Hepatocyte (in vitro differentiated cells): Measurements from ENCODE around the gene ADCYAP1R1. TPM values are rescaled to one million over a fixed set of nuclear protein-coding genes. Genes with fewer than 3 reads are reported as not detected.

Experiments
- DNase-seq: peaks from one replicate; pipeline ENCODE4 v3.0.0-alpha.2; 2016; ENCODE audit warnings: low spot score
- H2AFZ ChIP-seq: fragments of 200-600 bp; sonication (generic); 2 replicates; pipeline ENCODE4 v1.6.0; 2016; ENCODE audit warnings: antibody characterized with exemption, mild to moderate bottlenecking
- H3K27ac ChIP-seq: fragments of 200-600 bp; sonication (generic); 2 replicates; pipeline ENCODE4 v1.5.1; 2016; ENCODE audit warnings: mild to moderate bottlenecking
- H3K27me3 ChIP-seq: fragments of 200-600 bp; sonication (generic); 2 replicates; pipeline ENCODE4 v1.6.1; 2016
- H3K36me3 ChIP-seq: fragments of 200-600 bp; sonication (generic); replicated peaks from 2 replicates; pipeline ENCODE4 v1.5.1; 2016; ENCODE audit warnings: low read depth; ENCODE audit not compliant: insufficient read depth
- H3K4me1 ChIP-seq: fragments of 200-600 bp; sonication (generic); 2 replicates; pipeline ENCODE4 v1.5.1; 2016; ENCODE audit warnings: mild to moderate bottlenecking, moderate library complexity; ENCODE audit not compliant: insufficient read depth
- H3K4me2 ChIP-seq: fragments of 200-600 bp; sonication (generic); 2 replicates; pipeline ENCODE4 v1.6.0; 2016
- H3K4me3 ChIP-seq: fragments of 200-600 bp; sonication (generic); 2 replicates; pipeline ENCODE4 v1.5.1; 2016; ENCODE audit warnings: mild to moderate bottlenecking
- H3K79me2 ChIP-seq: fragments of 200-600 bp; sonication (generic); 2 replicates; pipeline ENCODE4 v1.6.0; 2017; ENCODE audit warnings: mild to moderate bottlenecking
- H3K9me2 ChIP-seq: fragments of 200-600 bp; sonication (generic); replicated peaks from 2 replicates; pipeline ENCODE4 v1.6.0; 2017; ENCODE audit warnings: mild to moderate bottlenecking; ENCODE audit not compliant: insufficient read depth
- H3K9me3 ChIP-seq: fragments of 200-600 bp; sonication (generic); 2 replicates; pipeline ENCODE4 v1.5.1; 2016; ENCODE audit warnings: low read depth, mild to moderate bottlenecking
- H4K20me1 ChIP-seq: fragments of 200-600 bp; sonication (generic); 2 replicates; pipeline ENCODE4 v1.6.0; 2016; ENCODE audit warnings: mild to moderate bottlenecking; ENCODE audit not compliant: insufficient read depth, poor library complexity, severe bottlenecking
- EZH2 ChIP-seq: fragments of 200-600 bp; sonication (generic); IDR thresholded peaks from 2 replicates; pipeline ENCODE4 v1.6.1; 2016; ENCODE audit warnings: antibody characterized with exemption, mild to moderate bottlenecking, borderline replicate concordance
- EZH2phosphoT487 ChIP-seq: fragments of 200-600 bp; sonication (generic); IDR thresholded peaks from one replicate; pipeline ENCODE4 v1.6.1; 2018; ENCODE audit warnings: antibody characterized with exemption, mild to moderate bottlenecking, low read depth, moderate library complexity; ENCODE audit not compliant: unreplicated experiment, severe bottlenecking
- WGBS: methylation state at CpG from one replicate; pipeline ENCODE4 v1.1.6; 2016; ENCODE audit warnings: low lambda C conversion rate; ENCODE audit errors: missing lambda C conversion rate; 5-methylcytosine and 5-hydroxymethylcytosine counted together
- polyA plus RNA-seq: library from polyadenylated mRNA; unstranded; fragments of >200 nt; fragmentation: Nextera tagmentation; extraction: Ambion mirVana; gene quantifications from 2 replicates; pipeline ENCODE4 v1.2.1, GENCODE V29; 2016
- total RNA-seq: library from RNA; depleted of rRNA; stranded (reverse); fragments of >200 nt; gene quantifications from 2 replicates; pipeline ENCODE4 v1.2.3, GENCODE V29; 2014
- TF ChIP-seq, protein P1 (sequence below): fragments of 200-600 bp; sonication (generic); IDR thresholded peaks from 2 replicates; pipeline ENCODE4 v1.5.1; 2016; ENCODE audit warnings: antibody characterized with exemption, mild to moderate bottlenecking; ENCODE audit not compliant: poor library complexity

The ADCYAP1R1 gene
- total and polyA plus RNA-seq, 2 experiments from 2014 or later, result 0.10 TPM; not detected in 1

DNA sequence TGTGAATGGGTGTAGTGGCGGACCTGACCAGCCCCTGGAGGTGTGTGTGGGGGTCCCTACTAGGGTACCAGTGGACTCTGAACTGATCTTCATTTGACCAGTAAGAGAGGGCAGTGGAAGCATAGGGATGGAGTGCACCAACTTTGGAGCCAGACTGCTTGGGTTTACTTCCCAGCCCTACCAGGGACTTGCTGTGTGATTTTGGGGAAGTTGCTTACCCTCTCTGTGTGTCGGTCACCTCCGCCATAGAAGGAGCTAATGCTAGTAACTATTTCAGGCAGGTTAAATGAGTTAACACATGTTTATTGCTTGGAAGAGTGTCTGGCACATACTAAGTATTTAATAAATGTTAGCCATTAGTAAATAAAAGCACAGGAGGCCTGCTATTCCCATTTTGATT, 6.6 kb downstream of the ADCYAP1R1 start:
- DNase-seq, result no peak
- H3K27ac ChIP-seq, result no peak overlapping the region

DNA sequence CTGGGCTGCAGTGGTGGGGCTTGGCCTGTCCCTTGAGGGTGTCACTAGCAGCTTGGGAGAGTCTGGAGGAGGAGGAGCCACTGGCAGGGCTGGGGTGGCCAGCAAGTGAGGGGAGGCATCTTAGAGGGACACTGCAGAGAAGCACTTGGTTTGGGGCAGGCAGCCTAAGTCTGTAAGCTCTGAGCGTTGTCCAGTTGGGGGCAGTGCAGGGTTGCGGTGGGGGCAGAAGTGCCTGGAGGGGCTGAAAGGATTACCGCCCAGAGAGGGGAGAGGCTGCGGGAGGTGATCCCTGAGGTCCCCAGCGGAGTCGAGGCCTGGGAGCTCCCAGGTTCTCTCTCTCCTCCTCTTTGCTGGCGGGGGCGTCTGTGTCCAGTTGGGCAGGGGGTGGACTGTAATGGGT, 7.4 kb downstream of the ADCYAP1R1 start:
- Histone ChIP-seq H3K27ac (no peak overlapping the region), H3K9me2 (no peaks in the 10 kb centered on the region), H3K4me2 (no peak overlapping the region), H2AFZ (no peak overlapping the region), H4K20me1 (no peaks in the 10 kb centered on the region), H3K36me3 (no peaks in the 10 kb centered on the region), H3K27me3 (peaks cover 29% of the 10 kb centered on the region), H3K4me3 (no peak overlapping the region), H3K79me2 (no peaks in the 10 kb centered on the region), H3K9me3 (no peaks in the 10 kb centered on the region), H3K4me1 (no peaks in the 10 kb centered on the region)
- 61% methylated on average over 4 of the region's 8 CpGs for WGBS
- TF ChIP-seq EZH2phosphoT487 (no peak), EZH2 (no peak)
- TF ChIP-seq, protein P1, sequence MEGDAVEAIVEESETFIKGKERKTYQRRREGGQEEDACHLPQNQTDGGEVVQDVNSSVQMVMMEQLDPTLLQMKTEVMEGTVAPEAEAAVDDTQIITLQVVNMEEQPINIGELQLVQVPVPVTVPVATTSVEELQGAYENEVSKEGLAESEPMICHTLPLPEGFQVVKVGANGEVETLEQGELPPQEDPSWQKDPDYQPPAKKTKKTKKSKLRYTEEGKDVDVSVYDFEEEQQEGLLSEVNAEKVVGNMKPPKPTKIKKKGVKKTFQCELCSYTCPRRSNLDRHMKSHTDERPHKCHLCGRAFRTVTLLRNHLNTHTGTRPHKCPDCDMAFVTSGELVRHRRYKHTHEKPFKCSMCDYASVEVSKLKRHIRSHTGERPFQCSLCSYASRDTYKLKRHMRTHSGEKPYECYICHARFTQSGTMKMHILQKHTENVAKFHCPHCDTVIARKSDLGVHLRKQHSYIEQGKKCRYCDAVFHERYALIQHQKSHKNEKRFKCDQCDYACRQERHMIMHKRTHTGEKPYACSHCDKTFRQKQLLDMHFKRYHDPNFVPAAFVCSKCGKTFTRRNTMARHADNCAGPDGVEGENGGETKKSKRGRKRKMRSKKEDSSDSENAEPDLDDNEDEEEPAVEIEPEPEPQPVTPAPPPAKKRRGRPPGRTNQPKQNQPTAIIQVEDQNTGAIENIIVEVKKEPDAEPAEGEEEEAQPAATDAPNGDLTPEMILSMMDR, result no peak
- no peak for DNase-seq

More for the DNA sequence above, 6.6 kb downstream of the ADCYAP1R1 start:
- TF ChIP-seq EZH2phosphoT487 (no peak), EZH2 (no peak)
- TF ChIP-seq, protein P1, result no peak
- no peaks in the 10 kb centered on the region for H3K79me2 ChIP-seq
- no peaks in the 10 kb centered on the region for H4K20me1 ChIP-seq
- H3K9me2 ChIP-seq, result no peaks in the 10 kb centered on the region
- H3K4me3 ChIP-seq, result no peak overlapping the region
- peaks cover 38% of the 10 kb centered on the region for H3K27me3 ChIP-seq
- H3K36me3 ChIP-seq, result no peaks in the 10 kb centered on the region
- no peaks in the 10 kb centered on the region for H3K4me1 ChIP-seq
- H2AFZ ChIP-seq, result no peak overlapping the region
- H3K4me2 ChIP-seq, result no peak overlapping the region
- H3K9me3 ChIP-seq, result no peaks in the 10 kb centered on the region
- 91% methylated on average over 3 of the region's 3 CpGs for WGBS

DNA sequence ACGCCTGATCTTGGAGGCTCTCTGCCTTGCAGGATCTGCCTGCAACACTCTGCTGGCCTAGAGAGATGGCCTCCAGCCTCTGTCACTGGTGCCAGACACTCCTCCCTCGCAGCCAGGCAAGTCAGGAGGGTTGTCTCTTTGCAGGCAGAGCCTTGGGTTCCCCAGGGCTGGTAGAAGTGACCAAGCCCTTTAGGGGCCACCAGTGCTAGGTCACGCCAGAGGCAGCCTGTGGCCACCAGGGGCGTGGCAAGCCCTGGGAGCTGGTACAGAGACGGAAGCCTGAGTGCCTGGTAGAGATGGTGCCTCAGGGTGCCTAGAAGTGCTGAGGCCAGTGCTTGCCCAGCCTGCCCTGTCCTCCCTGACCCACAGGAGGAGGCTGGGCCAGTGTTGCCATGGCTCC, 9.1 kb downstream of the ADCYAP1R1 start:
- Histone ChIP-seq H3K9me3 (no peaks in the 10 kb centered on the region), H3K4me1 (no peaks in the 10 kb centered on the region), H2AFZ (no peak overlapping the region), H4K20me1 (no peaks in the 10 kb centered on the region), H3K27me3 (peaks cover 15% of the 10 kb centered on the region), H3K79me2 (no peaks in the 10 kb centered on the region), H3K4me3 (no peak overlapping the region), H3K36me3 (no peaks in the 10 kb centered on the region), H3K4me2 (no peak overlapping the region), H3K27ac (no peak overlapping the region), H3K9me2 (no peaks in the 10 kb centered on the region)
- no peak for DNase-seq
- TF ChIP-seq EZH2phosphoT487, result no peak
- TF ChIP-seq EZH2, result no peak
- TF ChIP-seq, protein P1, result no peak
- 60% methylated on average over 5 of the region's 5 CpGs for WGBS
